SK-N-SH treated with all-trans-retinoic acid at 6 μM for 48 hours (cell line): ENCODE data around the gene INSR.

Source experiments
- GLIS3 ChIP-seq: fragments of 250-450 bp; sonication (Bioruptor Pico); IDR thresholded peaks from 2 replicates; pipeline ENCODE4 v1.5.0; 2020; ENCODE audit warnings: mild to moderate bottlenecking, moderate library complexity
- TOX ChIP-seq: fragments of 250-450 bp; sonication (Bioruptor Pico); IDR thresholded peaks from 2 replicates; pipeline ENCODE4 v1.8.0; 2021; ENCODE audit warnings: mild to moderate bottlenecking, moderate library complexity, borderline replicate concordance

DNA sequence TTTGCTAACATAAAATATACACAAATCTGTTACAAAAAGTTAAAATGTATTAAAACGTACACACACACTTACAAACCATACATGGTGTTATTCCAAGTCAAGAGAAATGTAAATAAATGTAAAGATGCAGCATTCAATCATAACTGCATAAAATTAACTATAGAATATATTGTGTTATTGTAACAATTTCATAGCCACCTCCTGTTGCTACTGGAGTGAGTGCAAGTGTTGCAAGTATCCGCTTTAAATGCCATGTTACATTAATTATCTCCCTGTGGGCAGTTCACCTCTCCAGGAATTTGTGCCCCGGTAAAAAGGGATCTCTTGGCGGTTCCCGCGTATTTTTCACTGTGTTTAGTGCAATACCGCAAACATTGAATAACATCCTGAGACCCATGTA lies 3.5 kb upstream of the INSR start:
- TF ChIP-seq GLIS3 (CRISPR knock-in tag), result no peak
- no peak for TF ChIP-seq TOX (CRISPR knock-in tag)
